Measurements from ENCODE around the gene SPEG. TPM values are rescaled to one million over a fixed set of nuclear protein-coding genes. Genes with fewer than 3 reads are reported as not detected.

Gene SPEG
- polyA plus RNA-seq, 1 donor (not counting 4 experiments of a cell fraction or from before 2014, with no cell fraction given): 18.8 TPM

GRCh38 chr2:219480004-219480403, 45.4 kb downstream of the SPEG start:
- Histone ChIP-seq H3K9me3 (ENCODE audit: control insufficient read depth, low read depth, low read length) (no peaks in the 10 kb centered on the region), H3K79me2 (ENCODE audit: control insufficient read depth, insufficient read depth, low read length) (no peaks in the 10 kb centered on the region), H3K4me2 (ENCODE audit: control insufficient read depth, extremely low read depth, insufficient read depth, low read depth, low read length) (no peak overlapping the region), H4K20me1 (ENCODE audit: control insufficient read depth, extremely low read depth, insufficient read depth, low read length) (no peaks in the 10 kb centered on the region), H3K4me3 (ENCODE audit: control insufficient read depth in 2 of 3, extremely low read depth in 1 of 3, insufficient read depth in 2 of 3, low read depth in 1 of 3, low read length in 3 of 3) (no peak overlapping the region), H3K9ac (ENCODE audit: control insufficient read depth, extremely low read depth, insufficient read depth, low read length) (no peak overlapping the region), H3K36me3 (ENCODE audit: control insufficient read depth in 2 of 2, extremely low read depth in 1 of 2, insufficient read depth in 2 of 2, low read length in 2 of 2) (peaks cover 0 to 22% of the 10 kb centered on the region in 2 experiments), H3K27me3 (ENCODE audit: control insufficient read depth, extremely low read depth, insufficient read depth, low read length) (peaks cover 26% of the 10 kb centered on the region), H3K4me1 (ENCODE audit: control insufficient read depth, extremely low read depth, insufficient read depth, low read length) (no peaks in the 10 kb centered on the region), H3K9me1 (ENCODE audit: control insufficient read depth, extremely low read depth, insufficient read depth, low read length) (no peaks in the 10 kb centered on the region), H3K27ac (ENCODE audit: control insufficient read depth, insufficient read depth, low read length) (no peak overlapping the region), H2AFZ (ENCODE audit: control insufficient read depth, low read length) (no peak overlapping the region)
- FAIRE-seq (no peak), DNase-seq (ENCODE audit: low read depth, low spot score) (no peak)
- dilution Hi-C loops (cut with MboI; ENCODE audit: extremely low pct_ligation_motif_present, low sequenced_read_pairs): no loop called here
- no peak for TF ChIP-seq EZH2 (IDR thresholded peaks at IDR 0.05; ENCODE audit: low read length)
- TF ChIP-seq CTCF (optimal IDR thresholded peaks at IDR 0.05 in 1 of 3, IDR thresholded peaks at IDR 0.05 in 1 of 3, conservative IDR thresholded peaks at IDR 0.05 in 1 of 3; ENCODE audit: extremely low read depth in 1 of 3, insufficient read depth in 2 of 3, low read length in 3 of 3): no peak

- Histone ChIP-seq H3K9me1 (ENCODE audit: control insufficient read depth, extremely low read depth, insufficient read depth, low read length) (no peaks in the 10 kb centered on the region), H3K79me2 (ENCODE audit: control insufficient read depth, insufficient read depth, low read length) (no peaks in the 10 kb centered on the region), H3K4me2 (ENCODE audit: control insufficient read depth, extremely low read depth, insufficient read depth, low read depth, low read length) (no peak overlapping the region), H3K27me3 (ENCODE audit: control insufficient read depth, extremely low read depth, insufficient read depth, low read length) (peaks cover 45% of the 10 kb centered on the region), H3K9ac (ENCODE audit: control insufficient read depth, extremely low read depth, insufficient read depth, low read length) (no peak overlapping the region), H3K4me3 (ENCODE audit: control insufficient read depth in 2 of 3, extremely low read depth in 1 of 3, insufficient read depth in 2 of 3, low read depth in 1 of 3, low read length in 3 of 3) (no peak overlapping the region), H4K20me1 (ENCODE audit: control insufficient read depth, extremely low read depth, insufficient read depth, low read length) (no peaks in the 10 kb centered on the region), H2AFZ (ENCODE audit: control insufficient read depth, low read length) (no peak overlapping the region), H3K4me1 (ENCODE audit: control insufficient read depth, extremely low read depth, insufficient read depth, low read length) (no peaks in the 10 kb centered on the region), H3K27ac (ENCODE audit: control insufficient read depth, insufficient read depth, low read length) (no peak overlapping the region), H3K9me3 (ENCODE audit: control insufficient read depth, low read depth, low read length) (no peaks in the 10 kb centered on the region), H3K36me3 (ENCODE audit: control insufficient read depth in 2 of 2, extremely low read depth in 1 of 2, insufficient read depth in 2 of 2, low read length in 2 of 2) (peaks cover 0 to 19% of the 10 kb centered on the region in 2 experiments)
- TF ChIP-seq CTCF (optimal IDR thresholded peaks at IDR 0.05 in 1 of 3, IDR thresholded peaks at IDR 0.05 in 1 of 3, conservative IDR thresholded peaks at IDR 0.05 in 1 of 3; ENCODE audit: extremely low read depth in 1 of 3, insufficient read depth in 2 of 3, low read length in 3 of 3): no peak
- TF ChIP-seq EZH2 (IDR thresholded peaks at IDR 0.05; ENCODE audit: low read length): no peak
- DNase-seq (ENCODE audit: low read depth, low spot score) (no peak), FAIRE-seq (no peak)
- dilution Hi-C loops (cut with MboI; ENCODE audit: extremely low pct_ligation_motif_present, low sequenced_read_pairs): no loop called here
Observed at GRCh38 chr2:219482674-219483405, 48.2 kb downstream of the SPEG start.
